COR-L47 (cell line): ENCODE results near the gene MEIOSIN.
A peak's percentile ranks its signal among the peaks of the same experiment; 100 is the strongest.

Experiments
- DNase-seq: peaks from one replicate; lab custom pipeline; 2025; lab: John Stamatoyannopoulos, UW

Gene MEIOSIN

GRCh38 chr19:45764945-45765701 is 31.9 kb downstream of the MEIOSIN start:
- DNase-seq, result no peak

GRCh38 chr19:45765702-45766295 is 32.6 kb downstream of the MEIOSIN start:
- DNase-seq, result no peak

DNA sequence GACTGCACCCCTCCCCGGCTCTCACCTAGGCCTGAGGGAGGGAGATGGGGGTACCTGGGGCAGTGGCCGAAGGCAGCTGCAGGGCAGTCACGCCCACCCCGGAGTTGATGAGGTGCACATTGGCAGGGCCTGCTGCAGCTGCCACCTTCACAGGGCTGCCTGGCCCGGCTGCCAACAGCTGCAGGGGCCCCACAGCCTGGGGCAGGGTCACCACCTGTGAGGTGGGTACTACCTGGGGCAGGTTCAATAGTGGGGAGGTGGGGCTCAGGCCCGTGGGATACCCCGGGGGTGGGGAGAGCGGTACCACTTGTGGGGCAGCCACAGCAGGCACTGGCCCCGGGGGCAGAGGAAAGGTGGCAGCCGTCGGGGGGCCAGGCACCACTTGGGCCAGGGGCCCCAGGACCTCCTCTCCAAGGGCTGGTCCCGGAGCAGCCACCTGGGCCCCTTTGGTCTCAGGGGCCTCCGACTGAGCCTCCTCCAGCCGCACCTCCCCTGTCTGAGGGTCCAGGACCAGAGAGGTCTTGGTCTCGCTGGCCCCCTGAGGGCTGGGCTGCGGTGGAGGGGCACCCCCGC is 33.1 kb downstream of the MEIOSIN start:
- no peak for DNase-seq

GRCh38 chr19:45766869-45767346 is 33.7 kb downstream of the MEIOSIN start:
- DNase-seq, result no peak

DNA sequence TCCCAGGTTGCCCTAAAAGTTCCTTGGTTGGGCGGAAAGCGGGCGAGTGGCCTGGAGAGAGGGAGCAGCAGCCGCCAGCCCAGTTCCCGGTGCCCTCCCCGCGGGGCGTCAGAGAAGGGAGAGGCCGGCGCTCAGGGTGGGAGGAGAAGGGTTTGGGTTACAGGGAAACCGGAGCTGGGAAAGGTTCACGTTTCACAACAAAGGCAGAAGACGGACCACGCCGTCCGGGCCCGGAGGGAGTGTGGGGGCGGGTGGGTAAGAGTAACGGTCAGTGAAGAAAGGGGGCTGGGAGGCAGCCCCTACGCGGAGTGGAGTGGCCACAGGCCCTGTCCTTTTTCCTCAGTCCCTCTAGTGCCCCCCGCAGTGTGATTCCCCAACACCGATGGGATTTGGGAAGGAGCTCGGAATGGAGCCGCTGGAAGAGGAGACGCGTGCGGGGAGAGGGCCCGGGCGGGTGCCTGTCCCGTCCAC is 34.2 kb downstream of the MEIOSIN start:
- no peak for DNase-seq

DNA sequence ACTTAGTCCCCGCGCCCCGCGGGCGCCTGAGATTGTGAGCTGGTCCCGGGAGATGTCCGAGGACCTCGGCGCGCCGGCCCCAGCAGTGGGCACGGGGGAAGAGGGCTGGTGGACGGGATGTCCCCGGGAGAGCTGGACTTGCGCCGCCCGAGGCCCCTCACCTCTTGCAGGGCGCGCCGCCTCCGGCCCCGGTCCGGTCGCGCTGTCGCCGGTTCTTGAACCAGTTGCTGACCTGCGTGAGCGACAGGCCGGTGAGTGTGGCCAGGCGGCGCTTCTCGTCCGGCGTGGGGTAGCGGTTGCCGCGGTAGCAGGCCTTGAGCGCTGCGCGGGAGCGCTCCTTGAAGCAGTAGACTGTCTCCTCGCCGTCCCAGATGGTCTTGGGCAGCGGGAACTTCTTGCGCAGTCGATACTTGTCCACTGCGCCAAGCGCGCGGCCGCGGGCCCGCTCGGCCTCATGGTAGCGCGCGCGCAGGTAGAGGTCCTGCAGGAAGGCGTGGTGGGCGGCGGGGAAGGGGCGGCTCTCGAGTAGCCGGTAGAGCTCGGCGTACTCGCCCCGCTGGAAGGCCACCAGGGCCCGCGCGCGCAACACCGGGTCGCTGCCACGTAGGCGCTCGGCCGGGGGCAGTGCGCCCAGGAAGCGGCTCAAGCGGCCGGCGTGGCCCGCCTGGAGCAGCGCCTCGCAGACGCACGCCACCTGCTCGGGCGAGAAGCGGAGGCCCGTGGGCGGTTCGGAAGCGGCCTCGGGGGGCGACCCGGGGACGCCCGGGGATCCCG is 34.8 kb downstream of the MEIOSIN start:
- DNase-seq, result peak; percentile 24

DNA sequence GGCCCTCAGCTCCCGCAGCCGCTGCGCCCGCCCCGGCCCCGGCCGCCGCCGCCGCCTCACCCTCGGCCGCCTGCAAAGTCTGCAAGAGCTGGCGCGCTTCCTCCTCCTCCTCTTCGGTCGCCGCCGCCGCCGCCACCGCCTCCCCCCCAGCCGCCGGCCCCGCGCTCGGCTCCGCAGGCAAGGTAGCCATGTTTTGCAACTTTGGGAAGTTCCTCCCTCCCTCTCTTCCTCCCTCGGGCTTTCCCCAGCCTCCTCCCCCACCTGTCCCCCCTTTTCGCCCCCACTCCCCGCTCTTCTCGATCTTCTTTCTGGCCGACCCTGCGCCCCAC is 35.4 kb downstream of the MEIOSIN start:
- no peak for DNase-seq

DNA sequence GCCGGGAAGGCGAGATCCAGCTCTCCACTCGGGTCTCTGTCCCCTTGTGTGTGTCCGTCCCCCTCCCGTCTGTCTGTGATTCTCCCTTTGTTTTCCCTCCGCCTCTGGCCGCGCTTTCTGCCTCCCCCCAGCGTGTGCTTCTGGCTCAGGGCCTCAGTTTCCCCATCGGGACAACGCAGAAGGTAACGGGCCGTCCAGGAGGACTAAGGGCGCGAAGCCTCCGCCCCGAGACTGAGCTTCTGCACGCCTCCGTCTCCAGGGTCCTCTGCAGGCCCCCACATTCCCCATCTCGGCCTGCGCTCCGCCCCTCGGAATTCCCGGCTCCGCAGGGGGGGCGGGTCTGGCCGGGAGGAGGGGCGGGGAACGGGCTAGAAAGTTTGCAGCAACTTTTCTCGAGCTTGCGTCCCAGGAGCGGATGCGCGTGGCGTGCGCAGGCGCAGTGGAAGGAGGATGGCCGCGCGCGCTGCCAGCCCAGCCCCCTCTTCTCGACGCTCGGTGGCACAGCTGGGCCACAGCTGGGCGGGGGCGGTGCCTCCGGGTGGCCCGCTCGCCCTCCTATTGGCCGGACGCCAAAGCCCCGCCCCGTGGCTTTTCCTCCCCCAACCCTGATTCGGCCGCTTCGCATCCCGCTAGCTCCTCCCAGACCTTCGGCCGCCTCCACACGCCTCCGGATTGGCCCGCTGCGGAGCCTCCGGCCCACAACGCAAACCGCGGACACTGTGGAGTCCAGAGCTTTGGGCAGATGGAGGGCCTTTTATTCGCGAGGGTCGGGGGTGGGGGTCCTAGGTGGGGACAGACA is 35.9 kb downstream of the MEIOSIN start, which contains the start of gene SIX5:
TSS of gene SIX5 (minus strand) at position 269 of the 799 bp plus-strand sequence. CDS start 408 bp downstream, outside the sequence.
- DNase-seq, result peak; percentile 95

DNA sequence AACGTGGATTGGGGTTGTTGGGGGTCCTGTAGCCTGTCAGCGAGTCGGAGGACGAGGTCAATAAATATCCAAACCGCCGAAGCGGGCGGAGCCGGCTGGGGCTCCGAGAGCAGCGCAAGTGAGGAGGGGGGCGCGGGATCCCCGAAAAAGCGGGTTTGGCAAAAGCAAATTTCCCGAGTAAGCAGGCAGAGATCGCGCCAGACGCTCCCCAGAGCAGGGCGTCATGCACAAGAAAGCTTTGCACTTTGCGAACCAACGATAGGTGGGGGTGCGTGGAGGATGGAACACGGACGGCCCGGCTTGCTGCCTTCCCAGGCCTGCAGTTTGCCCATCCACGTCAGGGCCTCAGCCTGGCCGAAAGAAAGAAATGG is 36.6 kb downstream of the MEIOSIN start:
- no peak for DNase-seq

- peak; percentile 97 for DNase-seq
These were observed 37.2 kb downstream of the MEIOSIN start for GRCh38 chr19:45770192-45771101.

DNA sequence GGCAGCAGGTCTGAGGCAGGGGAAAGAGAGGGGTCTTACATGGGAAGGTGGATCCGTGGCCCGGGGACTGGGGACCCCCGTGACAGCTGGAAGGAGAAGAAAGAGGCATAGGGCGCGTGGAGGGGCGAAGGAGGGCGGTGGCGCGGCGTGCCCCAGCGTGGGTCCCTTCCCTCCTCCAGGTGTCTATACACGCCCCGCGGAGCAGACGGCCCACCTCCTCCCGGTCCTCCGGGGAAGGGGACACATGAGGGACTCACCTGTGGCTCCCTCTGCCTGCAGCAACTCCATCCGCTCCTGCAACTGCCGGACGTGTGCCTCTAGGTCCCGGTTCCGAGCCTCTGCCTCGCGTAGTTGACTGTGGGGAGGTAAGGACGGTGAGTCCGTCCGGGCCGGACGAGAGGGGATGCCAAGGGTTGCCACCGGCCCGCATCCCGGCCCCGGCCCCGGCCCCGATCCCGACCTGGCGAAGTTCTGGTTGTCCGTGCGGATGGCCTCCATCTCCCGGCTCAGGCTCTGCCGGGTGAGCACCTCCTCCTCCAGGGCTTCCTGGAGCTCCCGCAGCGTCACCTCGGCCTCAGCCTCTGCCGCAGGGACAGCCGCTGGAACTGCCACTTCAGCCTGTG is 38.2 kb downstream of the MEIOSIN start:
- no peak for DNase-seq

GRCh38 chr19:45772130-45772840 is 39.0 kb downstream of the MEIOSIN start:
- DNase-seq, result no peak

DNA sequence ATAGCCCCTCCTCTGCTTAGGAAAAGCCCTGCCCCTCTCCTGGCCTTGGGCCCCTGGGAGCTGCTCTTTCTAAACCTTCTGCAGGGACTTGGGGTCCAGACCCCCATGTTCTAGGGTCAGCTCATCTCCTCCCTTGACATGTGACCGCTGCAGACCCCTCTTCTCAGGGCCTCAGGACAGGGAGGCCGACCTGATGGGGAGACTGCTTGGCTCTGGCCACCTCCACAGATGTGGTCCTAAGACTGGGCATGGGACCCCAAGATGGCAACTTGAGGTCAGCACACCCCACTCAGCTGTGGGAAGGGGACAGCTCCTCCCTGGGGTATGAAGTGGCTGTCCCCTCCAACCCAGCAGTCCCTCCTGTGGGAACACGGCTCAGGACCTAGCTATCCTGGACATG is 39.7 kb downstream of the MEIOSIN start:
- DNase-seq, result no peak

DNA sequence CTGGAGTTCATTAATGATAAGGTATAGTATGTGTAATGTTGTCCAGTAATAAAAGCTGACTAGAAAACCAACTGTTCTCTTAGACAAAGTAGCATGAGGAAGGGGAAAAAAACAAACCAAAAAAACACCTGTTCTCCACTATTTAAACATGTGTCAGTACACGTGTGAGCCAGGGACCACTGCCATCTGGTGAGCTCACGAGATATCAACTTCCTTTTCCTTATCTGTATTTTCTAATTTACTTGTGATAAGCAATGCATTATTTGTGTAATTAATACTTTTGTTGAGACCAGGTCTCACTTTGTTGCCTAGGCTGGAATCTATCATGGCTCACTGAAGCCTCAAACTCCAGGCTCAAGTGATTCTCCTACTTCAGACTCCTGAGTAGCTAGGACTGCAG is 40.1 kb downstream of the MEIOSIN start:
- DNase-seq, result no peak

DNA sequence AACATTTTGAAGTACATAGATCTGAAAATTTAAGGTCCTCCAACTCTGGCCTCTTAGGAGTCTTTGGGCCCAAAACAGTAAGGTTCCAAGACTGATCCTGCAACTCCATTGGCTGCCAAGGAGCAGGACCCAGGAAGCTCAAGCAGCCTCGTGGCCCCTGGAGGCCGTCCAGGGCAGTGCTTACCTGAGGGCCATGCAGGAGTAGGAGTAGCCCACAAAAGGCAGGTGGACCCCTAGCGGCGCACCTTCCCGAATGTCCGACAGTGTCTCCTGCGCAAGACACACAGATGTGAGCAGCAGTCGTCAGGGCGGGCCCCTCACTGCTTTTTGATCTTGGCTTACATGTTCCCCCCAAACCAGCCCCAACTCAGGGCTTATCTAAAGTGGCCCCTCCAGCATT is 41.5 kb downstream of the MEIOSIN start:
- DNase-seq, result no peak

GRCh38 chr19:45777395-45777961 is 44.2 kb downstream of the MEIOSIN start:
- no peak for DNase-seq

DNA sequence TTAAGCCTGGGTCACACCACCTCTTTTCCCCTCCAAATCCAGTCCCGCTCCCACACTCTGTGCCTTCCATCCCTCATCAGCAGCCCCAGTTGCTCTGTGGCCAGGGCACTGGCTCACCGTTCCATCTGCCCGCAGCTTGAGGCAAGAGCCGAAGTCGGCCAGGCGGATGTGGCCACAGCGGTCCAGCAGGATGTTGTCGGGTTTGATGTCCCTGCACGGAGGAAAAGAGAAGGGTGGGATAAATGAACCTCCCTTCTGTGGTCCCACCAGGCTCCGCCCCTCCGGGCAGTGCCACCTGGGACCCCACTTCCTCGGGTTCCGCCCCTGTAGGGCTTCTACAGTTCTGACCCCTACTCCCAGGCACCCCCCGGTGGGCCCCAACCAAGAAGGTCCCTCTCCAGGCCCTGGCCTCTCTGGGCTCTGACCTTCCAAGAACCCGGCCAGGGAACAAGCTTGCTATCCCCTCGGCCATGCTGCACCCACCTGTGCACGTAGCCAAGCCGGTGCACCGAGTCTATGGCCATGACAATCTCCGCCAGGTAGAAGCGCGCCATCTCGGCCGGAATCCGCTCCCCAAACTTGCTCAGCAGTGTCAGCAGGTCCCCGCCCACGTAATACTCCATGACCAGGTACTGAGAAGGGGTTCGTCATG is 44.9 kb downstream of the MEIOSIN start:
- DNase-seq, result no peak
